Esophagus muscularis mucosa (tissue), 4 donors: ENCODE data around the gene KCNN4. TPM values are rescaled to one million over a fixed set of nuclear protein-coding genes. Genes with fewer than 3 reads are reported as not detected.

ENCODE experiments used
- DNase-seq: peaks from one replicate; pipeline ENCODE4 v3.0.0-alpha.2; 2017; ENCODE audit errors: extremely low spot score
- H3K27ac ChIP-seq, 4 donors: fragments of 200-600 bp; sonication (generic); replicated peaks in 1 of 4; 1 replicate in 3 of 4; 2 replicates in 1 of 4; pipeline ENCODE4 v1.5.1; 2016 to 2019; ENCODE audit warnings: mild to moderate bottlenecking in 1 of 4
- H3K27me3 ChIP-seq, 4 donors: fragments of 200-600 bp; sonication (generic); one replicate each; pipeline versions ENCODE4 v1.5.1 to v1.6.0; 2016 to 2019
- H3K36me3 ChIP-seq, 4 donors: fragments of 200-600 bp; sonication (generic); one replicate each; pipeline ENCODE4 v1.5.1; 2016 to 2019
- H3K4me1 ChIP-seq, 4 donors: fragments of 200-600 bp; sonication (generic); one replicate each; pipeline ENCODE4 v1.5.1; 2016 to 2019
- H3K4me3 ChIP-seq, 4 donors: fragments of 200-600 bp; sonication (generic); 1 replicate in 2 of 4; 2 replicates in 2 of 4; pipeline ENCODE4 v1.5.1; 2016 to 2019; ENCODE audit warnings: mild to moderate bottlenecking in 4 of 4, moderate library complexity in 1 of 4
- H3K9me3 ChIP-seq, 4 donors: fragments of 200-600 bp; sonication (generic); 1 replicate in 3 of 4; 2 replicates in 1 of 4; pipeline ENCODE4 v1.5.1; 2016 to 2019
- CTCF ChIP-seq, 3 experiments: fragments of 200-600 bp in 2 of 3; fragments of 450-650 bp in 1 of 3; sonication (generic) in 2 of 3; IDR thresholded peaks; one replicate each; pipeline ENCODE4 v1.5.1; 2017 to 2019; ENCODE audit warnings: antibody characterized with exemption in 3 of 3, mild to moderate bottlenecking in 2 of 3, moderate library complexity in 1 of 3
- EP300 ChIP-seq: sonication (generic); formaldehyde crosslinking; IDR thresholded peaks from one replicate; pipeline ENCODE4 v1.6.1; 2017; ENCODE audit warnings: antibody characterized with exemption
- POLR2A ChIP-seq: fragments of 450-650 bp; IDR thresholded peaks from one replicate; pipeline ENCODE4 v1.6.1; 2017; ENCODE audit warnings: antibody characterized with exemption, moderate library complexity, mild to moderate bottlenecking, low read depth
- POLR2AphosphoS5 ChIP-seq, 2 donors: sonication (generic); formaldehyde crosslinking; IDR thresholded peaks; one replicate each; pipeline ENCODE4 v1.6.1; 2017; ENCODE audit warnings: antibody characterized with exemption in 2 of 2
- WGBS: methylation state at CpG from one replicate; pipeline ENCODE4 v1.1.5; 2018; 5-methylcytosine and 5-hydroxymethylcytosine counted together
- intact Hi-C: fragments of 100-400 bp; cut with DNase I; formaldehyde crosslinking; loops from one replicate; pipeline ENCODE4 v1.15.1; 2023
- total RNA-seq, 4 donors: library from RNA; depleted of rRNA; stranded (reverse); fragments of >200 nt; gene quantifications; one replicate each; pipeline versions ENCODE4 v1.1.0 to v1.2.1, GENCODE V29; 2016

KCNN4 gene
- total RNA-seq, 4 donors from 2014 or later: 1.7 to 6.7 (median 1.9) TPM

- no peaks in the 10 kb centered on the region for H3K4me1 ChIP-seq
- H3K27ac ChIP-seq: no peak overlapping the region
- WGBS: 94% methylated on average over 26 of the region's 60 CpGs
- no peak for DNase-seq
- intact Hi-C loops: no loop called here
- H3K4me3 ChIP-seq: no peak overlapping the region
- H3K36me3 ChIP-seq: no peaks in the 10 kb centered on the region
- no peaks in the 10 kb centered on the region for H3K9me3 ChIP-seq
- no peak for TF ChIP-seq POLR2A
- TF ChIP-seq EP300: no peak
- TF ChIP-seq CTCF (IDR thresholded peaks at IDR 0.05): no peak
- TF ChIP-seq POLR2AphosphoS5 (IDR thresholded peaks at IDR 0.05): no peak
- peaks cover 0 to 40% (median 2%) of the 10 kb centered on the region in 4 donors for H3K27me3 ChIP-seq
Observed at GRCh38 chr19:43718627-43719377, 62.0 kb downstream of the KCNN4 start.

Other genes starting within 250 kb of the KCNN4 start
- under 1 TPM; 0.66 to 0.97 (median 0.82) TPM for gene ZNF575, start 247.8 kb downstream of the KCNN4 start, total RNA-seq
- 10 to 100 TPM; 21.2 to 27.2 (median 24.4) TPM for gene XRCC1, start 205.4 kb downstream of the KCNN4 start, total RNA-seq
- gene PINLYP, start 205.2 kb downstream of the KCNN4 start, total RNA-seq: 1 to 10 TPM; 3.3 to 6.2 (median 4.9) TPM
- 10 to 100 TPM; 20.3 to 36.0 (median 28.6) TPM for gene IRGQ, start 184.8 kb downstream of the KCNN4 start, total RNA-seq
- gene ZNF576, start 184.4 kb downstream of the KCNN4 start, total RNA-seq: 10 to 100 TPM in 3 of 4 donors, 1 to 10 TPM in 1; 10.0 to 18.6 (median 16.6) TPM
- gene SRRM5, start 168.9 kb downstream of the KCNN4 start, total RNA-seq: under 1 TPM; 0.13 to 0.42 (median 0.25) TPM
- gene ZNF428, start 161.3 kb downstream of the KCNN4 start, total RNA-seq: 10 to 100 TPM; 33.2 to 61.3 (median 47.8) TPM
- gene CADM4, start 141.1 kb downstream of the KCNN4 start, total RNA-seq: 10 to 100 TPM; 31.6 to 67.9 (median 46.9) TPM
- 10 to 100 TPM in 3 of 4 donors, 1 to 10 TPM in 1; 7.5 to 45.7 (median 18.4) TPM for gene PLAUR, start 110.8 kb downstream of the KCNN4 start, total RNA-seq
- not detected for gene IRGC, start 64.9 kb downstream of the KCNN4 start, total RNA-seq
- 10 to 100 TPM in 3 of 4 donors, 1 to 10 TPM in 1; 7.5 to 25.6 (median 22.3) TPM for gene SMG9, start 26.0 kb downstream of the KCNN4 start, total RNA-seq
- 10 to 100 TPM in 1 of 4 donors, 1 to 10 TPM in 3; 2.8 to 12.0 (median 8.2) TPM for gene LYPD5, start 21.5 kb upstream of the KCNN4 start, total RNA-seq
- gene ZNF283, start 46.3 kb upstream of the KCNN4 start, total RNA-seq: 10 to 100 TPM in 1 of 4 donors, 1 to 10 TPM in 3; 6.4 to 11.5 (median 7.5) TPM
- gene ZNF404, start 103.0 kb upstream of the KCNN4 start, total RNA-seq: 1 to 10 TPM; 1.4 to 5.0 (median 3.5) TPM
- 10 to 100 TPM; 10.1 to 13.1 (median 12.5) TPM for gene ZNF45, start 154.3 kb upstream of the KCNN4 start, total RNA-seq
- 1 to 10 TPM; 3.5 to 7.1 (median 5.2) TPM for gene ZNF221, start 170.3 kb upstream of the KCNN4 start, total RNA-seq
- gene ZNF155, start 203.2 kb upstream of the KCNN4 start, total RNA-seq: 1 to 10 TPM; 5.3 to 6.2 (median 5.9) TPM
- gene ZNF230, start 222.0 kb upstream of the KCNN4 start, total RNA-seq: 1 to 10 TPM; 2.7 to 7.5 (median 3.5) TPM
- gene ZNF222, start 244.4 kb upstream of the KCNN4 start, total RNA-seq: 1 to 10 TPM; 1.2 to 3.8 (median 2.3) TPM